ENCODE data around the gene RHBDD1.

Gene RHBDD1

DNA sequence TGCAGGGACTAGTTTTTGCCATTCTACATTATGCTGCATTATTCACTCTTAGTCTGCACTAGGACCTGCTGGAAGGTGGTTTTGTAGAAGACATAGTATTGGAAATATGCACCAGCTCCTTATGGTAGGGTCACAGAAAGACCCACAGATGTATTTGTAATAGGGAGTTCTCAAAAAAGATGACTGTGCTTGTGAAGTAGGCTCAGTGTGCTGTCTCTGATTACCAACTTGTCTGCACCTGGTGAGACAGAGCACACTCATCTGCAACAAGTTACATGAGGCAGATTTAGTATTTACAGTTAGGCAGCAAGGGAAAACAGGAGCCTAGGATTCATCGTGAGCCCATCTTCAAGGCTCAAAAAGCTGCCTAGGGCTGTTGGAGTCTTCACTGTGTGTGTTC is 29.4 kb downstream of the RHBDD1 start:
- Histone ChIP-seq H3K27me3 (ENCODE audit: control insufficient read depth in 2 of 2, insufficient read depth in 2 of 2, low read length in 2 of 2) (no peaks in the 10 kb centered on the region), H3K4me1 (ENCODE audit: control insufficient read depth in 2 of 2, insufficient read depth in 2 of 2, low read length in 2 of 2) (no peaks in the 10 kb centered on the region)

GRCh38 chr2:226865710-226866109 is 29.9 kb downstream of the RHBDD1 start:
- no peaks in the 10 kb centered on the region for H3K4me1 ChIP-seq (ENCODE audit: control insufficient read depth in 2 of 2, insufficient read depth in 2 of 2, low read length in 2 of 2)
- H3K27me3 ChIP-seq (ENCODE audit: control insufficient read depth in 2 of 2, insufficient read depth in 2 of 2, low read length in 2 of 2), result no peaks in the 10 kb centered on the region
- H3K36me3 ChIP-seq (ENCODE audit: control insufficient read depth in 2 of 2, insufficient read depth in 2 of 2, low read length in 2 of 2), result peaks cover 12 to 13% of the 10 kb centered on the region in 2 donors

More for the DNA sequence above, 29.4 kb downstream of the RHBDD1 start:
- peaks cover 12 to 13% of the 10 kb centered on the region in 2 donors for H3K36me3 ChIP-seq (ENCODE audit: control insufficient read depth in 2 of 2, insufficient read depth in 2 of 2, low read length in 2 of 2)
- H3K27ac ChIP-seq (ENCODE audit: low read depth in 2 of 2, low read length in 2 of 2), result no peak overlapping the region
- no peak overlapping the region for H3K9ac ChIP-seq (ENCODE audit: low read depth in 1 of 2, low read length in 2 of 2)
- H3K9me3 ChIP-seq (ENCODE audit: control insufficient read depth in 2 of 2, low read length in 2 of 2), result no peaks in the 10 kb centered on the region
- H3K4me3 ChIP-seq (ENCODE audit: low read length in 2 of 2), result no peak overlapping the region

GRCh38 chr2:226868331-226869162 is 32.7 kb downstream of the RHBDD1 start:
- Histone ChIP-seq H3K36me3 (ENCODE audit: control insufficient read depth in 2 of 2, insufficient read depth in 2 of 2, low read length in 2 of 2) (peaks cover 12 to 13% of the 10 kb centered on the region in 2 donors), H3K4me3 (ENCODE audit: low read length in 2 of 2) (no peak overlapping the region), H3K4me1 (ENCODE audit: control insufficient read depth in 2 of 2, insufficient read depth in 2 of 2, low read length in 2 of 2) (no peaks in the 10 kb centered on the region), H3K27ac (ENCODE audit: low read depth in 2 of 2, low read length in 2 of 2) (no peak overlapping the region), H3K27me3 (ENCODE audit: control insufficient read depth in 2 of 2, insufficient read depth in 2 of 2, low read length in 2 of 2) (no peaks in the 10 kb centered on the region), H3K9me3 (ENCODE audit: control insufficient read depth in 2 of 2, low read length in 2 of 2) (no peaks in the 10 kb centered on the region), H3K9ac (ENCODE audit: low read depth in 1 of 2, low read length in 2 of 2) (no peak overlapping the region)

More at GRCh38 chr2:226865710-226866109, 29.9 kb downstream of the RHBDD1 start:
- no peak overlapping the region for H3K27ac ChIP-seq (ENCODE audit: low read depth in 2 of 2, low read length in 2 of 2)
- no peak overlapping the region for H3K9ac ChIP-seq (ENCODE audit: low read depth in 1 of 2, low read length in 2 of 2)
- no peaks in the 10 kb centered on the region for H3K9me3 ChIP-seq (ENCODE audit: control insufficient read depth in 2 of 2, low read length in 2 of 2)
- no peak overlapping the region for H3K4me3 ChIP-seq (ENCODE audit: low read length in 2 of 2)

DNA sequence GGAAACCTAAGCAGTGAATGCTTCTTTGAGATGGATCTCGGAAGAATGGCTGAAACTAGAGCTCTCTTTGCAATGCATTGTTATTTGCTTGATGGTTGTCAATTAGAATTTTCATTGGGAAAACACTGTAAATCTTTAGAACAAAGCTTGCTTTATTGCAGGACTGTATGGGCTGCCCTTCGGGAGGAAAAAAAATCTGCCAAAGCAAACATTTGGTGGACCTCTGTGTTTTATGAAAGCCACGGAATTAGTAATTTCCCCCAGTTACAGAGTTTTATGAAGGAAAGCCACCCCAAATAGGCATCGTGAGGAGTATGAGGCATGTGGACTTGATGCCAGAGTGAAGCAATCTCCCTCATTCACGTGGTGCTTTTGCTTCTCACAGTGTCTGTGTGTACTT is 33.5 kb downstream of the RHBDD1 start:
- Histone ChIP-seq H3K9me3 (ENCODE audit: control insufficient read depth in 2 of 2, low read length in 2 of 2) (no peaks in the 10 kb centered on the region), H3K36me3 (ENCODE audit: control insufficient read depth in 2 of 2, insufficient read depth in 2 of 2, low read length in 2 of 2) (peaks cover 12 to 13% of the 10 kb centered on the region in 2 donors), H3K27me3 (ENCODE audit: control insufficient read depth in 2 of 2, insufficient read depth in 2 of 2, low read length in 2 of 2) (no peaks in the 10 kb centered on the region), H3K9ac (ENCODE audit: low read depth in 1 of 2, low read length in 2 of 2) (no peak overlapping the region), H3K4me1 (ENCODE audit: control insufficient read depth in 2 of 2, insufficient read depth in 2 of 2, low read length in 2 of 2) (no peaks in the 10 kb centered on the region), H3K27ac (ENCODE audit: low read depth in 2 of 2, low read length in 2 of 2) (no peak overlapping the region), H3K4me3 (ENCODE audit: low read length in 2 of 2) (no peak overlapping the region)

- Histone ChIP-seq H3K9me3 (ENCODE audit: control insufficient read depth in 2 of 2, low read length in 2 of 2) (no peaks in the 10 kb centered on the region), H3K27ac (ENCODE audit: low read depth in 2 of 2, low read length in 2 of 2) (no peak overlapping the region), H3K27me3 (ENCODE audit: control insufficient read depth in 2 of 2, insufficient read depth in 2 of 2, low read length in 2 of 2) (no peaks in the 10 kb centered on the region), H3K4me1 (ENCODE audit: control insufficient read depth in 2 of 2, insufficient read depth in 2 of 2, low read length in 2 of 2) (no peaks in the 10 kb centered on the region), H3K9ac (ENCODE audit: low read depth in 1 of 2, low read length in 2 of 2) (no peak overlapping the region), H3K4me3 (ENCODE audit: low read length in 2 of 2) (no peak overlapping the region), H3K36me3 (ENCODE audit: control insufficient read depth in 2 of 2, insufficient read depth in 2 of 2, low read length in 2 of 2) (no peaks in the 10 kb centered on the region)
Measured at GRCh38 chr2:226873051-226873620, 37.3 kb downstream of the RHBDD1 start.

- H3K4me1 ChIP-seq (ENCODE audit: control insufficient read depth in 2 of 2, insufficient read depth in 2 of 2, low read length in 2 of 2), result no peaks in the 10 kb centered on the region
- no peak overlapping the region for H3K27ac ChIP-seq (ENCODE audit: low read depth in 2 of 2, low read length in 2 of 2)
- no peaks in the 10 kb centered on the region for H3K9me3 ChIP-seq (ENCODE audit: control insufficient read depth in 2 of 2, low read length in 2 of 2)
- peaks cover 0 to 5% of the 10 kb centered on the region in 2 donors for H3K36me3 ChIP-seq (ENCODE audit: control insufficient read depth in 2 of 2, insufficient read depth in 2 of 2, low read length in 2 of 2)
- H3K9ac ChIP-seq (ENCODE audit: low read depth in 1 of 2, low read length in 2 of 2), result no peak overlapping the region
- H3K27me3 ChIP-seq (ENCODE audit: control insufficient read depth in 2 of 2, insufficient read depth in 2 of 2, low read length in 2 of 2), result no peaks in the 10 kb centered on the region
- no peak overlapping the region for H3K4me3 ChIP-seq (ENCODE audit: low read length in 2 of 2)
Measured at GRCh38 chr2:226873826-226874225, 38.0 kb downstream of the RHBDD1 start.

GRCh38 chr2:226874749-226875148 is 38.9 kb downstream of the RHBDD1 start:
- H3K9me3 ChIP-seq (ENCODE audit: control insufficient read depth in 2 of 2, low read length in 2 of 2), result no peaks in the 10 kb centered on the region
- H3K27me3 ChIP-seq (ENCODE audit: control insufficient read depth in 2 of 2, insufficient read depth in 2 of 2, low read length in 2 of 2), result no peaks in the 10 kb centered on the region
- H3K36me3 ChIP-seq (ENCODE audit: control insufficient read depth in 2 of 2, insufficient read depth in 2 of 2, low read length in 2 of 2), result peaks cover 0 to 5% of the 10 kb centered on the region in 2 donors
- H3K4me1 ChIP-seq (ENCODE audit: control insufficient read depth in 2 of 2, insufficient read depth in 2 of 2, low read length in 2 of 2), result no peaks in the 10 kb centered on the region
- H3K9ac ChIP-seq (ENCODE audit: low read depth in 1 of 2, low read length in 2 of 2), result no peak overlapping the region
- H3K4me3 ChIP-seq (ENCODE audit: low read length in 2 of 2), result no peak overlapping the region
- no peak overlapping the region for H3K27ac ChIP-seq (ENCODE audit: low read depth in 2 of 2, low read length in 2 of 2)

- no peak overlapping the region for H3K4me3 ChIP-seq (ENCODE audit: low read length in 2 of 2)
- H3K27me3 ChIP-seq (ENCODE audit: control insufficient read depth in 2 of 2, insufficient read depth in 2 of 2, low read length in 2 of 2), result no peaks in the 10 kb centered on the region
- H3K36me3 ChIP-seq (ENCODE audit: control insufficient read depth in 2 of 2, insufficient read depth in 2 of 2, low read length in 2 of 2), result peaks cover 0 to 5% of the 10 kb centered on the region in 2 donors
- no peaks in the 10 kb centered on the region for H3K9me3 ChIP-seq (ENCODE audit: control insufficient read depth in 2 of 2, low read length in 2 of 2)
- H3K27ac ChIP-seq (ENCODE audit: low read depth in 2 of 2, low read length in 2 of 2), result no peak overlapping the region
- H3K4me1 ChIP-seq (ENCODE audit: control insufficient read depth in 2 of 2, insufficient read depth in 2 of 2, low read length in 2 of 2), result no peaks in the 10 kb centered on the region
- no peak overlapping the region for H3K9ac ChIP-seq (ENCODE audit: low read depth in 1 of 2, low read length in 2 of 2)
Measured at GRCh38 chr2:226875438-226876225, 39.8 kb downstream of the RHBDD1 start.

DNA sequence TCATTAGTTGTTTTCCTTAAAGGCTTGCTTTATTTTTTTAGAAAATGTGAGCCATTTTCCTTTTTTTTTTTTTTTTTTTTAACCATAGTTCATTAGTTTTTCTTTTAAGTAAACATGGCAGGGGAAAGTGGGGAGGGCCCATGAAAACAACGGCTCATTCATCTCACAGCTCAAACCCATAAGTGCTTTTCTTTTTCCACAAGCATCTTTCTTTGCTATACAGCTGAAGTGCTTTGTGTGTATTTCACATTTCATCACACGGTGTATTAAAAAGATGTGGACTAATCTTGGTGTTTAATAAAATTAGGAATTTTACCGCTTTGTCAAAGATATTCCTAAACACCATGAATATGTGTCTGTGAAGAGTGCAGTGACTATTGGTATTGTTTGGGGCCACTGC is 41.6 kb downstream of the RHBDD1 start:
- Histone ChIP-seq H3K36me3 (ENCODE audit: control insufficient read depth in 2 of 2, insufficient read depth in 2 of 2, low read length in 2 of 2) (peaks cover 0 to 5% of the 10 kb centered on the region in 2 donors), H3K4me3 (ENCODE audit: low read length in 2 of 2) (no peak overlapping the region), H3K27ac (ENCODE audit: low read depth in 2 of 2, low read length in 2 of 2) (no peak overlapping the region), H3K9ac (ENCODE audit: low read depth in 1 of 2, low read length in 2 of 2) (no peak overlapping the region), H3K9me3 (ENCODE audit: control insufficient read depth in 2 of 2, low read length in 2 of 2) (no peaks in the 10 kb centered on the region), H3K27me3 (ENCODE audit: control insufficient read depth in 2 of 2, insufficient read depth in 2 of 2, low read length in 2 of 2) (no peaks in the 10 kb centered on the region), H3K4me1 (ENCODE audit: control insufficient read depth in 2 of 2, insufficient read depth in 2 of 2, low read length in 2 of 2) (no peaks in the 10 kb centered on the region)

DNA sequence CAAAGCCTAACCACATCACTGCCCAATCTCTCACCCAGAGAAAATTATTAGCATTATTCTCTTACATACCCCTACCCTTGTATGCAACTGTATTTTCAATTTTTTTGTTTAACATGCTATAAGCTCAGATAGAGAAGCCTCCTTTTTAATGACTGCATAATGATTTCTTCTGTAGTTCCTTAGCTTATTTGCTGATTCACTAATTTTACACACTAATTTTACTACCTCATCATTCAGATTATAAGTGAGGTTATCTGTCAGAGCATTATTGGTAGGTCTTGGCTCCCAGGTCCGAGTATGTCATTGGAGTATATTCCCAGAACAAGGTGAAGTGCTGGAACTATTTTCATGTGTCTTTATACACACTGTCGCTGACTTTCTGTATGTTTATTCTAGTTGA is 45.4 kb downstream of the RHBDD1 start:
- no peaks in the 10 kb centered on the region for H3K4me1 ChIP-seq (ENCODE audit: control insufficient read depth in 2 of 2, insufficient read depth in 2 of 2, low read length in 2 of 2)
- no peak overlapping the region for H3K27ac ChIP-seq (ENCODE audit: low read depth in 2 of 2, low read length in 2 of 2)
- no peak overlapping the region for H3K4me3 ChIP-seq (ENCODE audit: low read length in 2 of 2)
- H3K27me3 ChIP-seq (ENCODE audit: control insufficient read depth in 2 of 2, insufficient read depth in 2 of 2, low read length in 2 of 2), result no peaks in the 10 kb centered on the region
- H3K9ac ChIP-seq (ENCODE audit: low read depth in 1 of 2, low read length in 2 of 2), result no peak overlapping the region
- no peaks in the 10 kb centered on the region for H3K9me3 ChIP-seq (ENCODE audit: control insufficient read depth in 2 of 2, low read length in 2 of 2)
- peaks cover 0 to 5% of the 10 kb centered on the region in 2 donors for H3K36me3 ChIP-seq (ENCODE audit: control insufficient read depth in 2 of 2, insufficient read depth in 2 of 2, low read length in 2 of 2)
